Activated T-cell treated with anti-CD3 and anti-CD28 coated beads, Interleukin-2, amount 50 U/mL, for 48 hours (primary cell): ENCODE measurements around the gene KIF26B.
"Not testable (repeated sequence)": the region's sequence is repeated elsewhere in the genome, so short reads cannot be mapped to it uniquely, and the experiment has no call there.

ENCODE experiments used
- DNase-seq, 2 experiments: peaks; one replicate each; pipeline ENCODE4 v3.0.0-alpha.2; 2020

The KIF26B gene

DNA sequence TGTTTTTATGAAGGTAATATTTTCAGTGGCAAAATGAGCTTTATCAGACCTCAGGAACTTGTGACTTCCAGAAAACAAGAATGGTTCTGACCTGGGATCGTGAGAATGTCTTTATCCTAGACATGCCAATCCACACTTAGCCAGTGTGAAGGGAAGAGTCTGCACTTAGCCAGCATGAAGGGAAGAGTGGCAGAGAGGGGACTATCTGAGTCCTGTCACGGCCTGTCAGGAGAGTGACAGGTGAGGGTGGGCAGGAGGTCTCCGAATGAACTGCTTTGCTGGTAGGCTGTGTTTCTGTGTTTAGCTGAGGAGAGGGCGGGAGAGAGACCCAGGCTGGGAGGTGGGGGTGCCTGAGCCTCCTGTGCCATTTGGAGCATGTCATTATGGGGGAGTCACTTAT is 173.1 kb downstream of the KIF26B start:
- no peak for DNase-seq

DNA sequence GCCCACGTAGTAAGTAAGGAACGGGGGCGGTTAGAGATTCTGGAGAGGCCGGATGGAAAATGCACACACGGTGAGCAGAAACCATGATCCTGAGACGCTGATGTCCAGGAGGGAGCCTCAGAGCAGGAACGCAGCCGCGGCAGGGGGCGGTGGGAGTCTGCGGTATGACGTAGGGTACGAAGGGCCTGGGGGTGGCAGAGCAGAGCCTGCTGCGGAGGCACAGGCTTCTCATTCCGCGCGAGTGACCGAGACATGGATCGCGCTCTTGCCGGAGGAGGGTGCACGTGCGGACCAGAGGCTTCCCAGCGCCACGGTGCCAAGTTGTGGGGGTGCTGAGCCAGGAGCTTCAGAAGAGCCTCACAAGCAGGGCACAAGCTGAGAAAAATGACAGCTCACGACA is 176.2 kb downstream of the KIF26B start:
- DNase-seq: no peak

DNA sequence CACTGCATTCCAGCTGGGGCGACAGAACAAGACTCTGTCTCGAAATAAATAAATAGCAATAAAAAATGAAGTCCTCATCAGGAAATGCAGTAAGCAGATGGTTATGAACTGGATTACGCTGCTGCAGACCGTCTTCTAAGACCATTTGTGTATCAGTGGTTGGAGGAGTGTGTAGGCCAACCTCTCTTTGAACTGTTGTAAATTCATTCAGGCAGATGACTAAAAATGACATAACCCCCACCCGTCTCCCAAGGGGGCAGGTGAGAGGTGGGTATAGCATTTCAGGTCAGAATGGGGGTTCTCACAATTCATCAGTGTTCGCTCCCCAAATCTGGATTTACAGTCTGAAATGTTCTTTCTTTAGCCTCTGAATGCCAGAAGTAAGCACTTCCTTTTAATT is 177.3 kb downstream of the KIF26B start:
- peak in 1 of 2 experiments; percentile 33 for DNase-seq

- DNase-seq: peak; percentile 75 to 77
These were observed 177.7 kb downstream of the KIF26B start for GRCh38 chr1:245332513-245332912.

DNA sequence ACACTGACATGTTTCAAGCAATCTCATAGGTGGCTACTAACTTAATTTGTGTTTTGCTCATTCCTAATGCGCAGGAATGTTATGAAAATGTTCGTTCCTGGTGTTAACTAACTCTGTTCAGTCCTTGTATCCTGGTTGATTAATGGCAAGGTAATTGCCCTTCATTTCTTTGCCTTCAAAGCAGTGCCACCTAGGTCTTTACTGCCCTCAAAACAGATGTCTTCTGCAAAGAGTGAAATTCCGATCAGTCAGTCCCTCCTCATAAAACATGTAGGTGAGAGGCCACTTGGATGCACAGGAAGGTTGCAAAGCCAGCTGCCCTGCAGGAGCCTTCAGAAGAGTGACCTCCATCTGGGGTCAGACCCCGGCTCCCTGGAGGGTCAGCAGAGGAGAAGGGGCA is 179.4 kb downstream of the KIF26B start:
- DNase-seq: no peak

DNA sequence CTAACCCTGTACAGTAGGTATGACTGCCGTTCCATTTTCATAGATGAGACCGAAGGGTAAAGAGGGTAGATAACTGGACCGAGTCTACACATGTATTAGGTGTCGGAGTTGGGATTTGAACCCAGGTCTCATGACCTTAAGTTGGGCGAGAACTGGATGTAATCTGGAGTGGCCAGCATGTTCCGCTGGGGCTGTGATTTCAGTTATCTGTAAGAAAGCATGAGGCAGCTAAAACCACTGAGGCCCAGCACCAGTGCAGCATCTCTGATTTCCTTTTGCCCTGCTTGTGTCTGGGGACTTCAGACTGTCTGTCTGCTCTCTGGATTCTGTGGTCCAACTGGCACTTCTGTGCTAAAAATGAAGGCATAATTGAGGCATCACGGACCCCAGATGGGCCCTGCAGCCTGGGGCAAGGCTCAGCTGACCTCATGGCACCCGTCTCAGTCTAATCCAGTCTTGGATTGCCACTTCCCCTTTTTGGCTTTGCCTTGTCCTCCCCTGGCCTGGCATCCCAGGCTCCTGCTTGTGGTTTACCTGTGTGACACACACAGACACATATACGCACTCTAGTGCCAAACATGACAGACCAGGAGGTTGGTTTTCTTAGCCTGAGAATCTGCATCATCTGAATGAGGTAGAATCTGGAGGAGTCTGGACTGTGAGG is 180.2 kb downstream of the KIF26B start:
- DNase-seq: no peak

DNA sequence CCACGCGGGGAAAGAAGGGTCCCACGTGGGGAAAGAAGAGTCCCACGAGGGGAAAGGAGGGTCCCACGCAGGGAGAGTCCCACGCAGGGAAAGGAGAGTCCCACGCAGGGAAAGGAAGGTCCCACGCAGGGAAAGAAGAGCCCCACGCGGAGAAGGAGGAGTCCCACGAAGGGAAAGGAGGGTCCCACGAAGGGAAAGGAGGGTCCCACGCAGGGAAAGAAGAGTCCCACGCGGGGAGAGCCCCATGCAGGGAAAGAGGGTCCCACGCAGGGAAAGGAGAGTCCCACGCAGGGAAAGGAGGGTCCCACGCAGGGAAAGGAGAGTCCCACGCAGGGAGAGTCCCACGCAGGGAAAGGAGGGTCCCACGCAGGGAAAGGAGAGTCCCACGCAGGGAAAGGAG is 180.9 kb downstream of the KIF26B start:
- DNase-seq: not testable (repeated sequence)

GRCh38 chr1:245336149-245336983 is 181.6 kb downstream of the KIF26B start:
- no peak for DNase-seq

DNA sequence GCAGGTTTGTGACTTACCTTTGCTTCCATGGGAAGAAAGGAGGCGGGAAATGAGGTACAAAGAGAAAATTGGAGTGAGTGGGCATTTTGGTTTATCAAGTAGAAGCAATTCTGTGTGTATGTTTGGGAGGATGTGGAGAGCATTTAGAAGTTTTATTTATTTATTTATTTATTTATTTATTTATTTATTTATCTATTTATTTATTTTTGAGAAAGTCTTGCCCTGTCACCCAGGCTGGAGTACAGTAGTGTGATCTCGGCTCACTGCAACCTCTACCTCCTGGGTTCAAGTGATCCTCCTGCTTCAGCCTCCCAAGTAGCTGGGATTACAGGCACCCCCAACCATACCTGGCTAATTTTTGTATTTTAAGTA is 182.2 kb downstream of the KIF26B start:
- DNase-seq: not testable (repeated sequence)

DNA sequence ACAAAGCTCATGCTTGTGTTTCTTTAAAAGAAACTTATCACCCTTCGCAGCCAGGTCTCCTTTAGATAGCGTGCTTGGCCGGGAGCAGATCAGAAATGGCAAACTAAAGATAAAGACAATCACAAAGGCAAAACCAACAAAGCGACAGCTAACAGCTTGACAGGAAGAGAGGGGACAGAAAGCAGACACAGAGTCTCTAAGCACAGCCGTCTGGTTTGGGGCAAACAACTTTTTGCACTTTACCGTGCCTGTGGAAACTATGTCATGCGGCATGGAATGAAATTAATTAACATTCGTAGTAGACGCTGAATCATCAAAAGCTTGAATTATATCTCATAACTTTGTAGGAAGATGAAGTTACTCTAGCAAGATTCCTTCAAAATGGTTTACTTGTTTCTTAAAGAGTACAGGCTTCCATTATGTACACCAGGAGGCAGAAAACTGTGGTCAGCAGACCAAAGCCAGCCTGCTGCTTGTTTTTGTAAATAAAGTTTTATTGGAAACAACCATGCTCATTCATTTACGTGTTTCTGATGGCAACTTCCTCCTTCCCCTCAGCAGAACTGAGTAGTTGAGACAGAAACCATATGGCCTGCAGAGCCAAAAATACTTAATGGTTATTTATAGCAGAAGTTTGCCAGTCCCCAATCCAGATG is 183.2 kb downstream of the KIF26B start:
- no peak for DNase-seq

GRCh38 chr1:245338485-245338877 is 183.7 kb downstream of the KIF26B start:
- no peak for DNase-seq

DNA sequence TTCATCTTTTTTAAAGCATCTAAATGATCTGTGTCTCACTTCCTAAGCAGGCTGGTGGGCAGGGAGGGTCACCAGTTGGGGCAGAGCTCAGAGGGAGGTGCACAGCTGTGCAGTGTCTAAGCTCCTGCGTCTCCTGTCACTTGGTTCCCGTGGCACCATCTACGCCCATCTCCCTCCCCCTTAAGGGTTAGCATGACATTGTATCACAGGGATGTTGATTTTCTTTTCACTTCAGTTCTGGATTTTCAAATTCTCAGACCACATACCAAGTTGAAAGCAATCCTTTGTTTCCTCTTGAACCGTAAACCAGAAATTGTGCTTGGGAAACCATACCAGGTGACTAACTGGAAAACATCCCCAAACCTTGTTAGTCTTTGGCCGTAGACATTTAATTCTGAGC is 187.0 kb downstream of the KIF26B start:
- no peak for DNase-seq

GRCh38 chr1:245345191-245345884 is 190.6 kb downstream of the KIF26B start:
- DNase-seq: no peak

DNA sequence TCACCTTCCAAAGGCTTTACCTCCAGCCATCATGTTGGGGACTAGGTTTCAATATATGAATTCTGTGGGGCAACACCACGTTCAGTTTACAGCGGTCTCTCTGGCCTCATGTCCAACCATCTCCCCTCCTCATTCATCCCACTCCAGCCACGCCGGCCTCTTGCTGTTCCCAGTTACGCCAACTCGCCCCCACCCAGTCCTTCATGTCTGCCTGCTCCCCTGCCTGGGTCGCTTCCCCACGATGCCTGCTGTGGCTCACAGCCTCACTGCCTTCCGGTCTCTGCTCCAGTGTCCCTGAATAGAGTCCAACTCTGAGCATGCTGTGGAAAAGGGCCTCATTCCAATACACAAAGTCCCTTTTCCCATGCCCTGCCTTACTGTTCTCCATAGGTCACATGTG is 193.8 kb downstream of the KIF26B start:
- DNase-seq: no peak

GRCh38 chr1:245353411-245353810 is 198.6 kb downstream of the KIF26B start:
- no peak for DNase-seq

- DNase-seq: no peak
These were observed 199.4 kb downstream of the KIF26B start for GRCh38 chr1:245353915-245354775.

DNA sequence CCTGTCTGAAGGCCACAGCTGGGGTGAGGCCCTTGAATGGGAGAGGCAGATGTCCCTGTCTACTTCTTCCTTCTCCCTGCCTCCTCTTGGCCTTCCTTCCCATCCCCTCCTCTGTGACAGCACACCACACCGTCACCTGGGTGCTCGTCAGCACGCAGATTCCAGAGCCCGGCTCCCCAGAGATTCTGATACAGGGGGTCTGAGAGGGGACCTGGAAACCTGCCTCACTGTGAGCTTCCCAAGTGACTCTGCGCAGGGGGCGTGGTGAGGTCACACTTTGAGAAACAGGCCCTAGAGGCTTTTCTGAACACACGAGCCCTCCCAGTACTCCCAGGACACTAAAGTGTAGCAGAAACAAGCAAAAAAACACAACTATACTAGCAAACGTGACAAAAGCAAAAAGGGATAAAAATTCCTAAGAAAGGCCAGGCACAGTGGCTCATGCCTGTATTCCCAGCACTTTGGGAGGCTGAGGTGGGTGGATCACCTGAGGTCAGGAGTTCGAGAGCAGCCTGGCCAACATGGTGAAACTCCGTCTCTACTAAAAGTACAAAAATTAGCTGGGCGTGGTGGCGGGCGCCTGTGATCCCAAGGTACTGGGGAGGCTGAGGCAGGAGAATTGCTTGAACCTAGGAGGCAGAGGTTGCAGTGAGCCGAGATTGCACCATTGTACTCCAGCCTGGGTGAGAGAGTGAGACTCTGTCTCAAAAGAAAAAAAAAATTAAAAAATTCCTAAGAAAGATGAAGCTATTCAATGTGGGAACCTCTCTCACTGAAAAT is 201.3 kb downstream of the KIF26B start:
- DNase-seq: not testable (repeated sequence)

- DNase-seq: no peak
These were observed 202.3 kb downstream of the KIF26B start for GRCh38 chr1:245356891-245357585.

DNA sequence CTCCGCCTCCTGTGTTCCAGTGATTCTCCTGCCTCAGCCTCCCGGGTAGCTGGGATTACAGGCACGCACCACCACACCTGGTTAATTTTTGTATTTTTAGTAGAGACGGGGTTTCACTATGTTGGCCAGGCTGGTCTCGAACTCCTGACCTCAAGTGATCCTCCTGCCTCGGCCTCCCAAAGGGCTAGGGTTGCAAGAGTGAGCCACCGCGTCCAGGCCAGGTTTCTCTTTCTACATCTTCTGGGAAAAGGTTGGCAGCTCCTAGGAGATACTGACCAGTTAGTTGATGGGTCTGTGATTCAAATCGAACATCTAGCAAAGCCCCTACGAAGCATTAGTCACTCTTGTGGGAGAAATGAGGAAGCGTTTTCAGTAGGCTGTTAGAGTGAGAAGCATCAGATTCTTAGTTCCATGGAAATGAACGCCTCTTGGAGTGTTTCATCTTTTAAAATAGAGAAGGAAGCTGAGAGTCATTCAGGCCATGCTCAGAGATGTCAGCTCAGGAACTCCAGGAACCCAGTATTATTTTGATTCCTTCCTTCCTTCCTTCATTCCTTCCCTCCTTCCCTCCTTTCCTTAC is 204.4 kb downstream of the KIF26B start:
- not testable (repeated sequence) for DNase-seq

DNA sequence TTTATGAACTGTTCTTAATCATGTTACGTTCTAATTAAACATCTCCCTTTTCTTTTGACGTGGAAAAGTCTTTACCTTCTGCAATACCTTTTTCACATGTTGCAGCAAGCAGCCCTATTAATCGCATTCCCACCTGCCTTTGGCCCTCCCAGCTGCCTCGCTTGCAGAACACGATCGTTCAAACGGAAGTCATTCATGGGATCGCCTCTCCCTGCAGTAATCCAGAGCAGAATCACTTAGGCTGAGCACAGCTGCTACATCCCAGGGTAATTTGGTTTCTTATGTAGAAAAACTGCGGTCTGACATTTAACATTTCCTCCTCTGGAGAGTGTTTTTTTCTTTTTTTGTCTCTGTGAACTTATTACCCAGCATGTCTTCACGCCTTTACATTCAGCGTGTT is 206.3 kb downstream of the KIF26B start:
- DNase-seq: no peak
